ENCODE measurements around the gene AP4M1.

AP4M1 gene

DNA sequence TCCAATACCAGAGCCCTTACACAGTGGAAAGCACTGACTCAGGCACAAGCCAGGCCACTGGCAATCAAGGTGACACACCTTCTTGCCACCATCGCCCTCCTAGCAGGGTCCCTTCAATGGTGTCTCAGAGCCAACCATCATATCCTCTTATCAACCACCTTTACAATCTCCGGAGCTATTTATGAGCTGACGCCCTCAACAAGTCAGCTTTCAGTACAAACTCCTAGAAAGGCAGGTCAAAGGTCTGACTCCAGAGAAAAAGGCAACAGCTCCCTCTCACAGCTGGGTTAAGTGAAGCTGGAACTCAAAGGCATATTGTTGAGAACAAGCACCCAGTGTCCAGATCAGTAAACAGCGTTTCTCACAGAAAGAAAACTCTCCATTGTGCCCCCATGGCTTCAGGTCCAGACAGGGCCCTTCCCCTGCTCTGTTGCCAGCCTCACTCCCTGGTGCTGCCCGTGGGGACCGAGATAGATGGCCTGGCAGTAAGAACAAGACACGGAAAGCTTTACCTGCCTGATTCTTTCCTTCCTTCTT is 22.4 kb upstream of the AP4M1 start:
- no peaks in the 10 kb centered on the region for H3K27me3 ChIP-seq (ENCODE audit: low read length)
- H3K36me3 ChIP-seq (ENCODE audit: low read length), result peaks cover 5% of the 10 kb centered on the region; the same call in 1 of the 2 replicates
- peaks cover 16% of the 10 kb centered on the region for H3F3A ChIP-seq (ENCODE audit: insufficient read depth)
- H3K4me3 ChIP-seq (ENCODE audit: insufficient read depth, low read length, poor library complexity, severe bottlenecking), result no peak overlapping the region
- TF ChIP-seq, protein P1, sequence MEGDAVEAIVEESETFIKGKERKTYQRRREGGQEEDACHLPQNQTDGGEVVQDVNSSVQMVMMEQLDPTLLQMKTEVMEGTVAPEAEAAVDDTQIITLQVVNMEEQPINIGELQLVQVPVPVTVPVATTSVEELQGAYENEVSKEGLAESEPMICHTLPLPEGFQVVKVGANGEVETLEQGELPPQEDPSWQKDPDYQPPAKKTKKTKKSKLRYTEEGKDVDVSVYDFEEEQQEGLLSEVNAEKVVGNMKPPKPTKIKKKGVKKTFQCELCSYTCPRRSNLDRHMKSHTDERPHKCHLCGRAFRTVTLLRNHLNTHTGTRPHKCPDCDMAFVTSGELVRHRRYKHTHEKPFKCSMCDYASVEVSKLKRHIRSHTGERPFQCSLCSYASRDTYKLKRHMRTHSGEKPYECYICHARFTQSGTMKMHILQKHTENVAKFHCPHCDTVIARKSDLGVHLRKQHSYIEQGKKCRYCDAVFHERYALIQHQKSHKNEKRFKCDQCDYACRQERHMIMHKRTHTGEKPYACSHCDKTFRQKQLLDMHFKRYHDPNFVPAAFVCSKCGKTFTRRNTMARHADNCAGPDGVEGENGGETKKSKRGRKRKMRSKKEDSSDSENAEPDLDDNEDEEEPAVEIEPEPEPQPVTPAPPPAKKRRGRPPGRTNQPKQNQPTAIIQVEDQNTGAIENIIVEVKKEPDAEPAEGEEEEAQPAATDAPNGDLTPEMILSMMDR (IDR thresholded peaks at IDR 0.05; ENCODE audit: insufficient read depth, low read length, poor library complexity, severe bottlenecking), result no peak
- TF ChIP-seq EZH2phosphoT487 (conservative IDR thresholded peaks at IDR 0.05; ENCODE audit: low read length), result no peak
- no peak overlapping the region for H3K9ac ChIP-seq (ENCODE audit: low read length)
- H3K79me2 ChIP-seq (ENCODE audit: insufficient read depth, low read length), result peaks cover 29% of the 10 kb centered on the region
- no peak overlapping the region for H3K4me2 ChIP-seq (ENCODE audit: low read depth, low read length, poor library complexity, severe bottlenecking)
- no peaks in the 10 kb centered on the region for H3K9me2 ChIP-seq (replicated peaks; ENCODE audit: insufficient read depth, low read length)
- H4K20me1 ChIP-seq (ENCODE audit: low read depth, low read length), result no peaks in the 10 kb centered on the region
- H3K9me3 ChIP-seq (ENCODE audit: insufficient read depth, low read length), result no peaks in the 10 kb centered on the region
- no peak overlapping the region for H3K27ac ChIP-seq (ENCODE audit: low read depth, low read length)
- H2AFZ ChIP-seq (ENCODE audit: low read depth, low read length, severe bottlenecking), result no peak overlapping the region

DNA sequence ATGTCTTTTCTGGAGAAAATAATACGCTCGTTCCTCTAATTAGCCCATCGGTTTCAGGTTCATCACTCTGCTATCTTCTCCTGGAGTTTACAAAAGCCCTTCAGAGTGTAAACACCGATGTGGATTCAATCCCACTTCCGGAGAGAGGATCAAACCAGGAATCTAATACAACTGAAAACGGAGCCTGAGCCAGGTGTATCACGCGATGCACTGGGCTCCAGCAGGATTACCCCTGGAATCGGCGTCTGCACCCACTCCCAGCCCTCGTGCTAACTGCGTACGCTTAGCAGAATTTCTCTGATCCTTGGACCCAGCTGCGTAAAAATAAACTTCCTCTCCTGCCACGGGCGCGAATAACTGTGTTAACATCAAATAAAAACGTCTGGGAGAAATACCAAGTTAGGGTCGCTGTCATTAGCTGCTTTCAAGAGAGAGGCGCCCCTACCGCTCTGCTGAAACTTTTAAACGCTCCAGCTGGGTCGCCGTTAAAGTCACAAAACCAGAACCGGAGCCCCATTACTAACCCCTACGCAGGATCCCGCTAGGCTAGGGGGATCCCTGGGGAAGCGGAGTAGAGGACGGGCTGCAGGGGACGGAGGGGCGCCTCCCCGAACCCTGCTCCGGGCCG is 20.4 kb upstream of the AP4M1 start:
- H3K4me2 ChIP-seq (ENCODE audit: low read depth, low read length, poor library complexity, severe bottlenecking), result peak overlapping the region; percentile 70
- H3F3A ChIP-seq (ENCODE audit: insufficient read depth), result peaks cover 16% of the 10 kb centered on the region
- no peak overlapping the region; the same call in 1 of the 2 replicates for H3K27ac ChIP-seq (ENCODE audit: low read depth, low read length)
- H3K36me3 ChIP-seq (ENCODE audit: low read length), result no peaks in the 10 kb centered on the region
- peak overlapping the region; percentile 88 for H3K4me3 ChIP-seq (ENCODE audit: insufficient read depth, low read length, poor library complexity, severe bottlenecking)
- peak overlapping the region; percentile 70 for H3K9ac ChIP-seq (ENCODE audit: low read length)
- H3K9me2 ChIP-seq (replicated peaks; ENCODE audit: insufficient read depth, low read length), result no peaks in the 10 kb centered on the region
- H3K27me3 ChIP-seq (ENCODE audit: low read length), result no peaks in the 10 kb centered on the region; the same call in 1 of the 2 replicates
- TF ChIP-seq, protein P1 (IDR thresholded peaks at IDR 0.05; ENCODE audit: insufficient read depth, low read length, poor library complexity, severe bottlenecking), result no peak
- no peak for TF ChIP-seq EZH2phosphoT487 (conservative IDR thresholded peaks at IDR 0.05; ENCODE audit: low read length)
- no peaks in the 10 kb centered on the region for H4K20me1 ChIP-seq (ENCODE audit: low read depth, low read length)
- peak overlapping the region; percentile 17 for H2AFZ ChIP-seq (ENCODE audit: low read depth, low read length, severe bottlenecking)
- H3K79me2 ChIP-seq (ENCODE audit: insufficient read depth, low read length), result peaks cover 29% of the 10 kb centered on the region
- no peaks in the 10 kb centered on the region for H3K9me3 ChIP-seq (ENCODE audit: insufficient read depth, low read length)

DNA sequence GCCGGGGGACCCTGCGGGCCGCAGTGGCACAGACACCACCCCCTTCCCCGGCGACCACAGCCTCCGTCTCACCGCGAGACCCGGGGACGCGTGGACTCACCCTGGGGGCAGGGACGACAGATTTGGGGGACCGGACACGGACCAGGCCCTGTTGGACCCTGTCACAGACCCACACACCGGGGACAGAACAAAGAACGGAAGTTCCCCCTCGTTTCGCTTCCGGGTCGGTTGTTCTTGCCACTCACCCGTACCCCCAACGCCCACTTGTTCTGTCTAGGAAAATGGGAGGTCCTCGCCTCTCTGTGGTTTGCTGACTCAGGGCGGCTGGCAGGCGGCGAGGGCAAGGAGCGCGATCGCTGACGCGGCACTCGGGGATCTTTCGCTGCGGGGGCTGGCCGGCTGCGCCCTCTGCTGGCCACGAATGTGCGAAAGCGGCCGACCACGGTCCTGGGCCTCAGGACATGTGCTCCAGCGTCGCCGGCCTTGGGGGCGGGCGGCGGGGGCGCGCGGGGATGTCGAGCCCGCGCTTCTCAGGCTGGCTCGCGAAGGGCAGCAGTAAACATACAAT is 19.8 kb upstream of the AP4M1 start, which contains the start of gene ZNF3:
TSS of gene ZNF3 (minus strand) at position 189 of the 568 bp plus-strand sequence. CDS start 4,366 bp downstream, outside the sequence.
- Histone ChIP-seq H3K4me3 (ENCODE audit: insufficient read depth, low read length, poor library complexity, severe bottlenecking) (peak within 1 kb of the TSS; percentile 88), H3K79me2 (ENCODE audit: insufficient read depth, low read length) (peaks cover 29% of the 10 kb centered on the region), H3K9me3 (ENCODE audit: insufficient read depth, low read length) (no peaks in the 10 kb centered on the region), H3K36me3 (ENCODE audit: low read length) (no peaks in the 10 kb centered on the region), H3K9ac (ENCODE audit: low read length) (peak within 1 kb of the TSS; percentile 70), H3K9me2 (replicated peaks; ENCODE audit: insufficient read depth, low read length) (no peaks in the 10 kb centered on the region), H4K20me1 (ENCODE audit: low read depth, low read length) (no peaks in the 10 kb centered on the region), H3K27ac (ENCODE audit: low read depth, low read length) (peak within 1 kb of the TSS; percentile 50), H3F3A (ENCODE audit: insufficient read depth) (peaks cover 16% of the 10 kb centered on the region), H3K27me3 (ENCODE audit: low read length) (no peaks in the 10 kb centered on the region; the same call in 1 of the 2 replicates), H3K4me2 (ENCODE audit: low read depth, low read length, poor library complexity, severe bottlenecking) (peak within 1 kb of the TSS; percentile 70), H2AFZ (ENCODE audit: low read depth, low read length, severe bottlenecking) (peak within 1 kb of the TSS; percentile 55)
- TF ChIP-seq, protein P1 (IDR thresholded peaks at IDR 0.05; ENCODE audit: insufficient read depth, low read length, poor library complexity, severe bottlenecking), result peak; percentile 99
- TF ChIP-seq EZH2phosphoT487 (conservative IDR thresholded peaks at IDR 0.05; ENCODE audit: low read length), result no peak

Measured in SU-DHL-6 (cell line).